ENCODE data around the gene TMEM131.

GRCh38 chr2:97708608-97709007, 287.1 kb downstream of the TMEM131 start:
- TF ChIP-seq, protein P1, sequence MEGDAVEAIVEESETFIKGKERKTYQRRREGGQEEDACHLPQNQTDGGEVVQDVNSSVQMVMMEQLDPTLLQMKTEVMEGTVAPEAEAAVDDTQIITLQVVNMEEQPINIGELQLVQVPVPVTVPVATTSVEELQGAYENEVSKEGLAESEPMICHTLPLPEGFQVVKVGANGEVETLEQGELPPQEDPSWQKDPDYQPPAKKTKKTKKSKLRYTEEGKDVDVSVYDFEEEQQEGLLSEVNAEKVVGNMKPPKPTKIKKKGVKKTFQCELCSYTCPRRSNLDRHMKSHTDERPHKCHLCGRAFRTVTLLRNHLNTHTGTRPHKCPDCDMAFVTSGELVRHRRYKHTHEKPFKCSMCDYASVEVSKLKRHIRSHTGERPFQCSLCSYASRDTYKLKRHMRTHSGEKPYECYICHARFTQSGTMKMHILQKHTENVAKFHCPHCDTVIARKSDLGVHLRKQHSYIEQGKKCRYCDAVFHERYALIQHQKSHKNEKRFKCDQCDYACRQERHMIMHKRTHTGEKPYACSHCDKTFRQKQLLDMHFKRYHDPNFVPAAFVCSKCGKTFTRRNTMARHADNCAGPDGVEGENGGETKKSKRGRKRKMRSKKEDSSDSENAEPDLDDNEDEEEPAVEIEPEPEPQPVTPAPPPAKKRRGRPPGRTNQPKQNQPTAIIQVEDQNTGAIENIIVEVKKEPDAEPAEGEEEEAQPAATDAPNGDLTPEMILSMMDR (IDR thresholded peaks at IDR 0.05), result no peak
- TF ChIP-seq POLR2A (IDR thresholded peaks at IDR 0.05), result no peak

Measured in testis (tissue), 2 donors.